Natural killer cell (primary cell): Measurements from ENCODE around the gene CHCHD4. TPM values are rescaled to one million over a fixed set of nuclear protein-coding genes. Genes with fewer than 3 reads are reported as not detected.

Source experiments
- ATAC-seq, 3 donors: fragments of 150-1000 bp in 2 of 3; fragments of 200-7000 bp in 1 of 3; cut with Tn5 transposase; 1 replicate in 1 of 3; 2 replicates in 2 of 3; pipeline ENCODE4 v1.10.0; 2021; ENCODE audit warnings: mild to moderate bottlenecking in 2 of 3, moderate library complexity in 2 of 3
- DNase-seq, 2 donors: peaks; one replicate each; pipeline versions ENCODE4 v3.0.0 to v3.0.0-alpha.2; 2013 to 2021; ENCODE audit warnings: mixed read lengths in 1 of 2
- H3K27ac ChIP-seq: one replicate; pipeline ENCODE4 v1.5.1; 2013; ENCODE audit warnings: mild to moderate bottlenecking, low read length
- H3K27me3 ChIP-seq: one replicate; pipeline ENCODE4 v1.6.1; 2013; ENCODE audit warnings: low read length; ENCODE audit not compliant: control insufficient read depth, insufficient read depth
- H3K36me3 ChIP-seq: one replicate; pipeline ENCODE4 v1.6.1; 2013; ENCODE audit warnings: low read length; ENCODE audit not compliant: control insufficient read depth, insufficient read depth
- H3K4me1 ChIP-seq: one replicate; pipeline ENCODE4 v1.6.1; 2013; ENCODE audit warnings: low read length; ENCODE audit not compliant: control insufficient read depth, insufficient read depth
- H3K4me3 ChIP-seq: one replicate; pipeline ENCODE4 v1.5.1; 2013; ENCODE audit warnings: low read length
- H3K9me3 ChIP-seq: one replicate; pipeline ENCODE4 v1.6.1; 2013; ENCODE audit warnings: low read length; ENCODE audit not compliant: control insufficient read depth, insufficient read depth
- H3K27ac Mint-ChIP-seq, 2 donors: one replicate each; pipeline ENCODE4 v1.8.0; 2022; ENCODE audit warnings: mild to moderate bottlenecking in 2 of 2, mixed read lengths in 2 of 2, moderate library complexity in 1 of 2
- H3K27me3 Mint-ChIP-seq, 2 donors: one replicate each; pipeline ENCODE4 v1.8.0; 2022; ENCODE audit warnings: low read depth in 2 of 2, mixed read lengths in 2 of 2
- H3K36me3 Mint-ChIP-seq: one replicate; pipeline ENCODE4 v1.8.0; 2022; ENCODE audit warnings: mixed read lengths
- H3K4me1 Mint-ChIP-seq, 2 donors: one replicate each; pipeline ENCODE4 v1.8.0; 2022; ENCODE audit warnings: mixed read lengths in 2 of 2
- H3K4me3 Mint-ChIP-seq: one replicate; pipeline ENCODE4 v1.8.0; 2022; ENCODE audit warnings: mild to moderate bottlenecking, moderate library complexity, mixed read lengths
- H3K9me3 Mint-ChIP-seq, 2 donors: one replicate each; pipeline ENCODE4 v1.8.0; 2022; ENCODE audit warnings: mixed read lengths in 2 of 2
- CTCF ChIP-seq: fragments of 200-600 bp; IDR thresholded peaks from one replicate; pipeline ENCODE4 v1.8.0; 2022; ENCODE audit warnings: antibody characterized with exemption
- WGBS: methylation state at CpG from one replicate; pipeline ENCODE4 v1.1.7; 2013; ENCODE audit warnings: missing lambda C conversion rate; ENCODE audit not compliant: insufficient coverage; 5-methylcytosine and 5-hydroxymethylcytosine counted together
- intact Hi-C: fragments of 100-400 bp; cut with micrococcal nuclease; formaldehyde crosslinking; loops from one replicate; pipeline ENCODE4 v1.14.2; 2022
- total RNA-seq, 4 donors: library from RNA; stranded (reverse); fragments of 120-200 nt in 1 of 4; gene quantifications; one replicate each; pipeline versions ENCODE4 v1.2.3 to v1.2.4, GENCODE V29; 2013 to 2022

The CHCHD4 gene
- total RNA-seq, 3 donors from 2014 or later (not counting 1 experiment from before 2014, with no cell fraction given) = 2.1 to 4.3 (median 3.4) TPM

- peaks cover 34% of the 10 kb centered on the region for H3K36me3 ChIP-seq
- peak overlapping the region; percentile 97 for H3K27ac ChIP-seq
- WGBS = 36% methylated on average over 8 of the region's 8 CpGs
- intact Hi-C loops = loop anchor here (1.0 to 10.0 kb wide), 4 partner anchors 17 to 1652 kb away; partner anchors contain the start of genes ANKRD28 and TMEM43
- Mint-ChIP-seq H3K27ac (peak overlapping the region; percentile 95 to 100), H3K9me3 (no peaks in the 10 kb centered on the region), H3K4me1 (peaks cover 48 to 57% of the 10 kb centered on the region in 2 donors), H3K4me3 (peak overlapping the region; percentile 86), H3K36me3 (no peaks in the 10 kb centered on the region), H3K27me3 (no peaks in the 10 kb centered on the region)
- DNase-seq (peak; percentile 58 to 89), ATAC-seq (peak; percentile 49 to 66 (median 63))
- no peaks in the 10 kb centered on the region for H3K27me3 ChIP-seq
- no peak overlapping the region for H3K4me3 ChIP-seq
- H3K4me1 ChIP-seq = peaks cover 52% of the 10 kb centered on the region
- H3K9me3 ChIP-seq = no peaks in the 10 kb centered on the region
- no peak for TF ChIP-seq CTCF
These were observed 18.0 kb upstream of the CHCHD4 start for GRCh38 chr3:14142567-14143270.

DNA sequence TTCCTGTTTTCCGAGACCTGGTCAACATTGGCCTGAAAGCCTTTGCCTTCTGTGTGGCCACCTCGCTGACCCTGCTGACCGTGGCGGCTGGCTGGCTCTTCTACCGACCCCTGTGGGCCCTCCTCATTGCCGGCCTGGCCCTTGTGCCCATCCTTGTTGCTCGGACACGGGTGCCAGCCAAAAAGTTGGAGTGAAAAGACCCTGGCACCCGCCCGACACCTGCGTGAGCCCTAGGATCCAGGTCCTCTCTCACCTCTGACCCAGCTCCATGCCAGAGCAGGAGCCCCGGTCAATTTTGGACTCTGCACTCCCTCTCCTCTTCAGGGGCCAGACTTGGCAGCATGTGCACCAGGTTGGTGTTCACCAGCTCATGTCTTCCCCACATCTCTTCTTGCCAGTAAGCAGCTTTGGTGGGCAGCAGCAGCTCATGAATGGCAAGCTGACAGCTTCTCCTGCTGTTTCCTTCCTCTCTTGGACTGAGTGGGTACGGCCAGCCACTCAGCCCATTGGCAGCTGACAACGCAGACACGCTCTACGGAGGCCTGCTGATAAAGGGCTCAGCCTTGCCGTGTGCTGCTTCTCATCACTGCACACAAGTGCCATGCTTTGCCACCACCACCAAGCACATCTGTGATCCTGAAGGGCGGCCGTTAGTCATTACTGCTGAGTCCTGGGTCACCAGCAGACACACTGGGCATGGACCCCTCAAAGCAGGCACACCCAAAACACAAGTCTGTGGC, 17.1 kb upstream of the CHCHD4 start:
- H3K4me1 Mint-ChIP-seq = peaks cover 48 to 57% of the 10 kb centered on the region in 2 donors
- H3K4me3 Mint-ChIP-seq = peak overlapping the region; percentile 86
- H3K36me3 ChIP-seq = peaks cover 33% of the 10 kb centered on the region

DNA sequence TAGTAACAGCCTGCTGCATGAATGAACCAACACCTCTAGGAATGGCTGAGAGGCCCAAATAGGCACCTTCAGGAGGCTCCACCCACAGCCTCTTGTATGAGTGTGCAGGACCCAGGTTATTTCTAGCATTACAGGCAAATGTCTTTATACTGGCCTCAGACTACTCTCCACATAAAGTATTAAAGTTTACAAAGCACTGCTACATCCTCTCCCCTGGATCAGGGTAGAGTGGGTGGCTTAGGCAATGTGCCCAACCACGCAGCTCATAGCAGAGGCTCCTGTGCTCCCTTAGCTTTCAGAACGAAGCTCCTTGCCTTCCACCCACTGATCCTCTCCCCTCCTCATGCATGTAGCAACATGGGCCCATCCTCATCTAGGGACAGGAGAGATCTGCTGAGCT, 16.5 kb upstream of the CHCHD4 start:
- H3K27me3 Mint-ChIP-seq = no peaks in the 10 kb centered on the region
- H3K36me3 Mint-ChIP-seq = peaks cover 2% of the 10 kb centered on the region
- intact Hi-C loops = loop anchor here (5.0 to 10.0 kb wide), 2 partner anchors 1129 to 1654 kb away; partner anchors contain the start of gene ANKRD28
- no peaks in the 10 kb centered on the region for H3K9me3 Mint-ChIP-seq
- H3K4me3 ChIP-seq = no peak overlapping the region
- H3K9me3 ChIP-seq = no peaks in the 10 kb centered on the region
- no CpG with 5 or more reads among the region's 2 CpGs for WGBS
- H3K4me1 Mint-ChIP-seq = peaks cover 48 to 51% of the 10 kb centered on the region in 2 donors
- peaks cover 52% of the 10 kb centered on the region for H3K4me1 ChIP-seq
- H3K27me3 ChIP-seq = no peaks in the 10 kb centered on the region
- DNase-seq = no peak
- H3K27ac Mint-ChIP-seq = peak overlapping the region; percentile 95 to 100
- no peak for TF ChIP-seq CTCF
- H3K36me3 ChIP-seq = peaks cover 32% of the 10 kb centered on the region
- ATAC-seq = no peak
- H3K4me3 Mint-ChIP-seq = peak overlapping the region; percentile 25
- H3K27ac ChIP-seq = peak overlapping the region; percentile 97

More for the DNA sequence above, 17.1 kb upstream of the CHCHD4 start:
- Histone ChIP-seq H3K27ac (peak overlapping the region; percentile 97), H3K4me1 (peaks cover 52% of the 10 kb centered on the region), H3K9me3 (no peaks in the 10 kb centered on the region), H3K4me3 (no peak overlapping the region), H3K27me3 (no peaks in the 10 kb centered on the region)
- peak; percentile 39 to 54 for DNase-seq
- 76% methylated on average over 19 of the region's 19 CpGs for WGBS
- peak; percentile 11 to 24 (median 21) for ATAC-seq
- no peaks in the 10 kb centered on the region for H3K36me3 Mint-ChIP-seq
- intact Hi-C loops = loop anchor here (1.0 to 10.0 kb wide), 4 partner anchors 16 to 1653 kb away; partner anchors contain the start of genes ANKRD28 and TMEM43
- H3K27ac Mint-ChIP-seq = peak overlapping the region; percentile 95 to 100
- no peaks in the 10 kb centered on the region for H3K27me3 Mint-ChIP-seq
- TF ChIP-seq CTCF = no peak
- no peaks in the 10 kb centered on the region for H3K9me3 Mint-ChIP-seq
